Mesendoderm (in vitro differentiated cells): ENCODE data around the gene RRN3.
"Not testable (repeated sequence)": the region's sequence is repeated elsewhere in the genome, so short reads cannot be mapped to it uniquely, and the experiment has no call there.

ENCODE experiments used
- DNase-seq: peaks from one replicate; pipeline ENCODE4 v3.0.0; 2013
- H2AK5ac ChIP-seq: 2 replicates; pipeline ENCODE4 v1.6.1; 2013; ENCODE audit warnings: low read length, inconsistent platforms
- H2BK120ac ChIP-seq: 2 replicates; pipeline ENCODE4 v1.6.1; 2013; ENCODE audit warnings: low read depth, mild to moderate bottlenecking, low read length, moderate library complexity, mixed read lengths
- H2BK15ac ChIP-seq: replicated peaks from 2 replicates; pipeline ENCODE4 v1.6.1; 2013; ENCODE audit warnings: low read depth, mild to moderate bottlenecking, moderate library complexity
- H2BK5ac ChIP-seq: 2 replicates; pipeline ENCODE4 v1.6.1; 2013; ENCODE audit warnings: low read length, inconsistent platforms
- H3K18ac ChIP-seq: 2 replicates; pipeline ENCODE4 v1.6.1; 2013; ENCODE audit warnings: mild to moderate bottlenecking, low read length, mixed read lengths
- H3K23ac ChIP-seq: one replicate; pipeline ENCODE4 v1.6.1; 2013; ENCODE audit warnings: low read length
- H3K27ac ChIP-seq: 2 replicates; pipeline ENCODE4 v1.5.1; 2013; ENCODE audit warnings: low read depth, mild to moderate bottlenecking, inconsistent platforms, low read length, moderate library complexity
- H3K27me3 ChIP-seq: 2 replicates; pipeline ENCODE4 v1.6.1; 2013; ENCODE audit warnings: low read length, control low read depth, mild to moderate bottlenecking, inconsistent platforms; ENCODE audit not compliant: insufficient read depth, poor library complexity
- H3K36me3 ChIP-seq: 2 replicates; pipeline ENCODE4 v1.6.1; 2013; ENCODE audit warnings: low read length, inconsistent platforms; ENCODE audit not compliant: control insufficient read depth, insufficient read depth
- H3K4ac ChIP-seq: one replicate; pipeline ENCODE4 v1.6.1; 2013; ENCODE audit warnings: low read depth, mild to moderate bottlenecking, low read length, moderate library complexity
- H3K4me1 ChIP-seq: 2 replicates; pipeline ENCODE4 v1.6.1; 2013; ENCODE audit warnings: low read depth, low read length, inconsistent platforms; ENCODE audit not compliant: control insufficient read depth
- H3K4me2 ChIP-seq: 2 replicates; pipeline ENCODE4 v1.6.1; 2013; ENCODE audit warnings: low read length
- H3K4me3 ChIP-seq: 2 replicates; pipeline ENCODE4 v1.5.1; 2013; ENCODE audit warnings: mild to moderate bottlenecking, low read length
- H3K56ac ChIP-seq: one replicate; pipeline ENCODE4 v1.6.1; 2013; ENCODE audit warnings: low read length
- H3K79me1 ChIP-seq: 2 replicates; pipeline ENCODE4 v1.6.1; 2013; ENCODE audit warnings: low read length, inconsistent platforms
- H3K79me2 ChIP-seq: 2 replicates; pipeline ENCODE4 v1.6.1; 2013; ENCODE audit warnings: mild to moderate bottlenecking, low read length; ENCODE audit not compliant: control insufficient read depth, insufficient read depth
- H3K9ac ChIP-seq: 2 replicates; pipeline ENCODE4 v1.6.1; 2013; ENCODE audit warnings: low read length, inconsistent platforms
- H4K5ac ChIP-seq: one replicate; pipeline ENCODE4 v1.6.1; 2013; ENCODE audit warnings: low read length
- H4K8ac ChIP-seq: one replicate; pipeline ENCODE4 v1.6.1; 2013; ENCODE audit warnings: low read depth, mild to moderate bottlenecking, control low read depth, low read length, moderate library complexity
- WGBS: extraction: QIAGEN DNeasy Blood & Tissue Kit; methylation state at CpG from one replicate; pipeline ENCODE4 v1.1.7; 2013; ENCODE audit warnings: low lambda C conversion rate, missing lambda C conversion rate; ENCODE audit not compliant: insufficient coverage; ENCODE audit errors: extremely low coverage; 5-methylcytosine and 5-hydroxymethylcytosine counted together

The RRN3 gene

DNA sequence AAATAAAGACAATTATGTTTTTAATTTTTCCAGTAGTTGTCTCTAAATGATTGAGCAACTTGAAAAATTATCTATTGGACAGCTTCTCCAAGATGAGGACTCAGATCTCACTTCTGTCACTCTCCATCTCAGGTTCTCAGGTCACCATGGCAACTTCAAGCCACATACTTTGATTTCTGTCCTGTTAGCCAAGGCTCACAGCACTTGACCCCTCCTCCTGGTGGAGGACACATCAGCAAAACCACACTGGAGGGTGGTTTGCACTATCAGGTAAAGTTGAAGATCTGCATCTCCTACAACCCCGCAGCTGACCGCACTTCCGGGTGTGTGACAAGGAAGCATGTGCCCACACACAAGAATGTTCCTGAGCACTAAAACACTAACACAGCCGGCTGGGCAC, 28.1 kb downstream of the RRN3 start:
- H3K4me2 ChIP-seq, H3K18ac ChIP-seq, H3K9ac ChIP-seq, H4K8ac ChIP-seq, H3K79me2 ChIP-seq, H2BK120ac ChIP-seq, H3K4me3 ChIP-seq, H4K5ac ChIP-seq, H3K27me3 ChIP-seq, H2BK15ac ChIP-seq, H3K4ac ChIP-seq, H3K36me3 ChIP-seq, H3K23ac ChIP-seq, H3K4me1 ChIP-seq, H2AK5ac ChIP-seq, H2BK5ac ChIP-seq, H3K79me1 ChIP-seq, H3K56ac ChIP-seq, H3K27ac ChIP-seq, DNase-seq: not testable (repeated sequence)
- no CpG with 5 or more reads among the region's 4 CpGs for WGBS

DNA sequence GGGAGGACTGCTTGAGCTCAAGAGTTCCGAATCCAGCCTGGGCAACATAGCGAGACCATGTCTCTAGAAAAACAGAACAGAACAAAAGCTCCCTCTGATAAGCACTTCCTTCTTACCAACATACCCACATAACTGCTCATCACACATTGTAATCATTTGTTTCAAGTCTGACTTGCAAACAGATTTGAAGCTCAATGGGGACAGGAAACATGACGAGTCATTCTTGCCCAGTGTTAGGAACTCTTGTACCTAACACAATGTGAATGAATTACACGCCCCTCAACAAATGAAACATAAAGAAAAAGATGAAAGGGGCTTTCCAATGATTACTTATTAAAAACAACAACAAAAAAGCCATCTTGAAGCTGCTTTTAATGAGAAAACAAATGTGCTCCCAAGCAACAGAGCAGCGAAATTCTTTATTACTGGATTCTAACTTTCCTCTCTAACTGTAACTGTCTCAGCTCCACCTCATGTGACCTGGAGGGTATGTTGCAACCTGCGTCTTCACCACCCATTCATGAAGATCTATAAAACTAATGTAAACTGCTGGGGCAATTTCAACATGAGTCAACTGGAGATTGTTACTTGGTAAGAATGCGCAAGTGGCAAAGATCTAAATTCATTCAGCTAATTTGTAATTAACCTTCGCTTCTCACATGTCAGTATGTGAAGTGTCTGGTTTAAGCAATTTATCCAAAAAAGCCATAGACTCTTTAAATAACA, 31.8 kb downstream of the RRN3 start:
- H2BK5ac ChIP-seq, H3K4ac ChIP-seq, H2AK5ac ChIP-seq, H3K27ac ChIP-seq, H2BK15ac ChIP-seq, H3K79me1 ChIP-seq, H2BK120ac ChIP-seq, H3K79me2 ChIP-seq, H3K27me3 ChIP-seq, H3K9ac ChIP-seq, H4K5ac ChIP-seq, H3K23ac ChIP-seq, H3K4me1 ChIP-seq, H3K18ac ChIP-seq, H3K4me3 ChIP-seq, H4K8ac ChIP-seq, H3K4me2 ChIP-seq, H3K56ac ChIP-seq: not testable (repeated sequence)
- WGBS = no CpG with 5 or more reads among the region's 8 CpGs
- peaks cover 15% of the 10 kb centered on the region for H3K36me3 ChIP-seq
- peak; percentile 9 for DNase-seq

DNA sequence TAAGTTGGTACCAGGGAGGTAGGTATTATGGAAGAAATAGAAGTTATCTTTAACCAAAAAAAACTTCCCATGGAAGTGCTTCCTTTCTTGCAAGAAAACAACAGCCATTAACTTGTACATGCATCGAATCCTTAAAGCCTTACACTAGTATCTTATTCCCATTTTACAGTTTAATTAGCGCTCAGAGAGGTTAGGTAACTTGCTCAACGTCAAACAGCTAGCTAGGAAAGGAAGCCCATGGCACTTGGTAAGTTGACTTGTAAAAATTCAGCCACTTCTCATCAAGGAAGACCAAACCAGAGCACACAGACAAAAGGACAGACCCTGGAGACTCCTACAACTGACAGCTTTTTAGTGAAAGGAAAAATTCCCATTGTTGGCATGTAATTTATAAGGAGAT, 34.7 kb downstream of the RRN3 start:
- peaks cover 15% of the 10 kb centered on the region for H3K36me3 ChIP-seq

DNA sequence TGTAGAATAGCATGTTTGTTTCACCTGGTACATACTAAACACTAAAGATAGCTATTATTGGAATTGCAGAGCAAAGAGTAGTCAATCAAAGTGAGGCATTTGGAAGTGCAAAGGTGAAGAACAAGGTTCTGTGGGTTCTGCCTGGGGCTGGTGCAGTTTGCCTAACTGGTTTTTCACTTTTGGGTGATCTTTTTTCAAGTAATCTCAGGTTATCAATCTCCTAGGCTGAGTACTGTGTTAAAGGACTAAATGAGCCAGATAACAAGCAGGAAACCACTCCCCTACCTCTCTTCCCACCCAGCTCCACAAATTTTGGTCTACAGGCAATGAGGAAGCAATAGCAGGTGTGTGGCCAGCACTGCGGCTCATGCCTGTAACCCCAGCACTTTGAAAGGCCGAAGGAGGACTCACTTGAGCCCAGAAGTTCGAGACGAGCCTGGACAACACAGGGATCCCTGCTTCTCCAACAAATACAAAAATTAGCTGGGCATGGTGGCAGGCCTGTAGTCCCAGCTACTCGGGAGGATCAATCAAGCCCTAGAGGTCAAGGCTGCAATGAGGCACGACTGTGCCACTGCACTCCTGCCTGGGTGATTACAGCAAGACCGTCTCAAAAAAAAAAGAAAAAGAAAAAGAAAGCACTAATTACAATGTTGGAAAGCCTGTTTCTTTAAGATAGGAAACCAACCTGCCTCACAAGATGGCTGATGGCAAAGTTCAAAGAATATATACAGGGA, 36.2 kb downstream of the RRN3 start:
- Histone ChIP-seq H4K8ac (no peak overlapping the region), H3K4me3 (no peak overlapping the region), H2BK15ac (no peak overlapping the region), H3K4ac (no peak overlapping the region), H3K27me3 (no peaks in the 10 kb centered on the region), H3K56ac (no peak overlapping the region), H2BK120ac (no peak overlapping the region), H2BK5ac (no peak overlapping the region), H3K9ac (no peak overlapping the region), H4K5ac (no peak overlapping the region), H3K4me1 (peaks cover 2% of the 10 kb centered on the region), H3K79me1 (peaks cover 5% of the 10 kb centered on the region), H3K27ac (no peak overlapping the region), H3K18ac (no peak overlapping the region), H3K23ac (no peak overlapping the region), H3K4me2 (no peak overlapping the region), H3K79me2 (peaks cover 11% of the 10 kb centered on the region), H3K36me3 (peaks cover 15% of the 10 kb centered on the region), H2AK5ac (no peak overlapping the region)
- no CpG with 5 or more reads among the region's 7 CpGs for WGBS
- DNase-seq = no peak

More for the DNA sequence above, 34.7 kb downstream of the RRN3 start:
- H2AK5ac ChIP-seq = no peak overlapping the region
- no peak overlapping the region for H3K27ac ChIP-seq
- H3K56ac ChIP-seq = no peak overlapping the region
- H3K27me3 ChIP-seq = no peaks in the 10 kb centered on the region
- H3K79me2 ChIP-seq = peaks cover 5% of the 10 kb centered on the region
- H3K4me1 ChIP-seq = peaks cover 1% of the 10 kb centered on the region
- no peak overlapping the region for H3K4me2 ChIP-seq
- H3K4ac ChIP-seq = no peak overlapping the region
- no peak overlapping the region for H3K4me3 ChIP-seq
- no peak for DNase-seq
- no peak overlapping the region for H2BK5ac ChIP-seq
- no peak overlapping the region for H3K18ac ChIP-seq
- no peak overlapping the region for H3K23ac ChIP-seq
- no peak overlapping the region for H2BK15ac ChIP-seq
- no peak overlapping the region for H3K9ac ChIP-seq
- H3K79me1 ChIP-seq = peaks cover 2% of the 10 kb centered on the region
- no peak overlapping the region for H4K8ac ChIP-seq
- no CpG with 5 or more reads among the region's 3 CpGs for WGBS
- no peak overlapping the region for H2BK120ac ChIP-seq
- no peak overlapping the region for H4K5ac ChIP-seq

DNA sequence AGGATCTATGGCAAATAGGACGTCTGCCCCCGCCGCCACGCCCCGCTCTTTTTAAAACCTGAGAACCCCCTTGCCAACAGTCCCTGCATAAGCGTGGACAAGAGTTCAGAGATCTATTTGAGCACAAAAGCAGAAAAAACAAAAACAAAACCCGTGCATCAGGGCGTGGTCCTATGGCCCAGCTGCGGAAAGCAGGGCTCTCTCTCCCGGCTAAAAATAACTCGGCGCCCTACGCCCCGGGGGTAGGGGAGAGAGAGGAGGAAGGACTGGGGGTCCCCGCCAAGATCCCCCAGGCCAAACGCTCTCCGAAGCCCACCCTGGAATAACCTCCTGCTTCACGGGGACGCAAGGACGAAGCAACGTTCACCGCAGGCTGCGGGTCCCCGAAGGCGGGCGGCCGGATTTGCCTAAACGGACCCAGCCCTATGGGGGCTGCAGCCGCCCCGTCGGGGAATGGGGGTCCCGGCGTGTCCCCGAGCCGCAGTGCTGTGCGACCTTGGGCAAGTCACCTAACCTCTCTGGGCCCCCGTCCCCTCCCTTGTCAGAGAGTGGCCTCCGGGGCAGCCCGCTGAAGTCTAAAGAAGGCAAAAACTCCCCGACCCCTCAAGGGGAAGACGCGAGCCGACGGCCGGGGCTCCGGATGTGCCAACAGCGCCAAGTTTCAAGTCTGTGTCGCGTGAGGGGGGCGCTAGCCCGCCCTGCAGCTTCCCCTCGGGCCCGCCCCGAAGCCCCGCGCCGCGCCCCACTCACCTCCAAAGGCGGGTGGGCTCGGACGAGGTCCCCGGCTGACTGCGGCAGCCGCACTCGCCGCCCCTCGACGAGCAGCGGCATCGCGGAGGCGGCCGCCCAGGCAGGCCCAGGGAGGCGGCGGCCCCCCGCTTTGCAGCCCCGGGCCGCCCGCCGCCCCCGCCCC, 38.7 kb downstream of the RRN3 start:
- Histone ChIP-seq H2BK5ac (no peak overlapping the region), H3K4me2 (peak overlapping the region; percentile 28), H3K79me2 (peaks cover 11% of the 10 kb centered on the region), H3K56ac (peak overlapping the region; percentile 84), H3K4ac (peak overlapping the region; percentile 28), H3K4me3 (peak overlapping the region; percentile 44), H3K4me1 (peaks cover 2% of the 10 kb centered on the region), H3K18ac (peak overlapping the region; percentile 95), H2BK120ac (no peak overlapping the region), H4K8ac (peak overlapping the region; percentile 66), H3K27ac (peak overlapping the region; percentile 33), H2BK15ac (no peak overlapping the region), H3K79me1 (peaks cover 6% of the 10 kb centered on the region), H3K9ac (peak overlapping the region; percentile 77), H2AK5ac (no peak overlapping the region), H3K36me3 (peaks cover 6% of the 10 kb centered on the region), H3K23ac (no peak overlapping the region), H4K5ac (no peak overlapping the region), H3K27me3 (no peaks in the 10 kb centered on the region)
- peak; percentile 71 for DNase-seq
- no CpG with 5 or more reads among the region's 81 CpGs for WGBS
